ENCODE measurements around the gene MOB1A.

DNA sequence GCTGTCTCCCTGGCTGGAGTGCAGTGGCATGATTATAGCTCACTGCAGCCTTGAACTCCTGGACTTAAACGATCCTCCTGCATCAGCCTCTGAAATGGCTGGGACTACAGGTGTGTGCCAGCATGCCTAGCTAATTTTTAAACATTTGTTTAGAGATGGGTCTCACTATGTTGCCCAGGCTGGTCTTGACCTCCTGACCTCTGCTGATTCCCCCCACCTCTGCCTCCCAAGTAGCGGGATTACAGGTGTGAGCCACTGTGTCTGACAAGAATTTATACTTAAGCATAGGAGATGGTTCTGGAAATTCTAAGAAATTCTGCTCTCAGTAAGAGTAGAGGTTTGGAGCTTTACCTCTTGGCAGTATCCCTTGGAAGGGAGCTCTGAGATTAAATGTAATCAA, 38.0 kb upstream of the MOB1A start:
- TF ChIP-seq, protein P1, sequence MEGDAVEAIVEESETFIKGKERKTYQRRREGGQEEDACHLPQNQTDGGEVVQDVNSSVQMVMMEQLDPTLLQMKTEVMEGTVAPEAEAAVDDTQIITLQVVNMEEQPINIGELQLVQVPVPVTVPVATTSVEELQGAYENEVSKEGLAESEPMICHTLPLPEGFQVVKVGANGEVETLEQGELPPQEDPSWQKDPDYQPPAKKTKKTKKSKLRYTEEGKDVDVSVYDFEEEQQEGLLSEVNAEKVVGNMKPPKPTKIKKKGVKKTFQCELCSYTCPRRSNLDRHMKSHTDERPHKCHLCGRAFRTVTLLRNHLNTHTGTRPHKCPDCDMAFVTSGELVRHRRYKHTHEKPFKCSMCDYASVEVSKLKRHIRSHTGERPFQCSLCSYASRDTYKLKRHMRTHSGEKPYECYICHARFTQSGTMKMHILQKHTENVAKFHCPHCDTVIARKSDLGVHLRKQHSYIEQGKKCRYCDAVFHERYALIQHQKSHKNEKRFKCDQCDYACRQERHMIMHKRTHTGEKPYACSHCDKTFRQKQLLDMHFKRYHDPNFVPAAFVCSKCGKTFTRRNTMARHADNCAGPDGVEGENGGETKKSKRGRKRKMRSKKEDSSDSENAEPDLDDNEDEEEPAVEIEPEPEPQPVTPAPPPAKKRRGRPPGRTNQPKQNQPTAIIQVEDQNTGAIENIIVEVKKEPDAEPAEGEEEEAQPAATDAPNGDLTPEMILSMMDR (optimal IDR thresholded peaks at IDR 0.05 in 1 of 3, IDR thresholded peaks at IDR 0.05 in 1 of 3, conservative IDR thresholded peaks at IDR 0.05 in 1 of 3; ENCODE audit: extremely low read depth in 1 of 3, insufficient read depth in 2 of 3, low read length in 3 of 3): no peak
- no peak for TF ChIP-seq EZH2 (IDR thresholded peaks at IDR 0.05; ENCODE audit: low read length)

Data from keratinocyte (primary cell).